Ovary (tissue), 3 donors: Measurements from ENCODE around the gene SLC44A1.

Experiments used
- CTCF ChIP-seq, 3 donors: fragments of 450-650 bp in 2 of 3; fragments of 200-600 bp in 1 of 3; IDR thresholded peaks; one replicate each; pipeline versions ENCODE4 v1.5.1 to v1.8.0; 2016 to 2022; ENCODE audit warnings: antibody characterized with exemption in 3 of 3, mild to moderate bottlenecking in 1 of 3
- EP300 ChIP-seq: sonication (generic); formaldehyde crosslinking; IDR thresholded peaks from one replicate; pipeline ENCODE4 v1.6.1; 2017; ENCODE audit warnings: antibody characterized with exemption
- POLR2A ChIP-seq: fragments of 450-650 bp; IDR thresholded peaks from one replicate; pipeline ENCODE4 v1.6.1; 2017; ENCODE audit warnings: antibody characterized with exemption, mild to moderate bottlenecking, moderate library complexity
- donor health status: DM: no; HTN: no; CAD: no.

GRCh38 chr9:105308461-105309341 is 64.2 kb downstream of the SLC44A1 start:
- no peak for TF ChIP-seq CTCF (IDR thresholded peaks at IDR 0.05)
- no peak for TF ChIP-seq POLR2A
- no peak for TF ChIP-seq EP300
